A549 (cell line): Measurements from ENCODE around the gene MTOR.

Source experiments
- CTCF ChIP-seq: fragments of >200 bp; sonication (Bioruptor Twin); formaldehyde crosslinking; IDR thresholded peaks from 3 replicates; pipeline ENCODE4 v1.5.1; 2016
- JUN ChIP-seq, 2 experiments: fragments of >200 bp; sonication (Bioruptor Twin); formaldehyde crosslinking; IDR thresholded peaks; 2 replicates in 1 of 2; 3 replicates in 1 of 2; pipeline ENCODE4 v1.6.1; 2016 to 2017
- MAFK ChIP-seq: fragments of 450-650 bp; IDR thresholded peaks from 2 replicates; pipeline ENCODE4 v1.6.1; 2014; ENCODE audit not compliant: partially characterized antibody
- RCOR1 ChIP-seq: fragments of 150-350 bp; IDR thresholded peaks from 2 replicates; pipeline ENCODE4 v1.6.1; 2014; ENCODE audit warnings: antibody characterized with exemption, low read length, low read depth

- TF ChIP-seq CTCF, result no peak
- TF ChIP-seq MAFK, result no peak
- no peak for TF ChIP-seq JUN (IDR thresholded peaks at IDR 0.05)
- no peak for TF ChIP-seq RCOR1
Measured at GRCh38 chr1:11187000-11187399, 75.4 kb downstream of the MTOR start.
